ENCODE data around the gene EWSR1. TPM values are rescaled to one million over a fixed set of nuclear protein-coding genes. Genes with fewer than 3 reads are reported as not detected.

Gene EWSR1
- total RNA-seq, 2 donors from 2014 or later: 197 to 225 TPM

GRCh38 chr22:29334148-29334547, 66.1 kb downstream of the EWSR1 start:
- no peak overlapping the region for H3K4me3 ChIP-seq
- peaks cover 27% of the 10 kb centered on the region for H3K36me3 ChIP-seq
- H3K27ac ChIP-seq: no peak overlapping the region

GRCh38 chr22:29334696-29335344, 66.8 kb downstream of the EWSR1 start:
- DNase-seq (ENCODE audit: low spot score) (no peak), ATAC-seq (ENCODE audit: insufficient number of reproducible peaks, low FRiP score, low read depth) (no peak)
- Histone ChIP-seq H3K36me3 (peaks cover 26% of the 10 kb centered on the region), H3K27ac (no peak overlapping the region), H3K4me1 (ENCODE audit: control insufficient read depth in 1 of 2, low read depth in 2 of 2) (no peaks in the 10 kb centered on the region), H3K4me3 (no peak overlapping the region), H3K9me3 (no peaks in the 10 kb centered on the region), H3K27me3 (replicated peaks; ENCODE audit: insufficient read depth) (no peaks in the 10 kb centered on the region)
- no peak for TF ChIP-seq CTCF (IDR thresholded peaks at IDR 0.05)

More at GRCh38 chr22:29334148-29334547, 66.1 kb downstream of the EWSR1 start:
- DNase-seq (ENCODE audit: low spot score) (no peak), ATAC-seq (ENCODE audit: insufficient number of reproducible peaks, low FRiP score, low read depth) (no peak)
- Histone ChIP-seq H3K27me3 (replicated peaks; ENCODE audit: insufficient read depth) (no peaks in the 10 kb centered on the region), H3K9me3 (no peaks in the 10 kb centered on the region), H3K4me1 (ENCODE audit: control insufficient read depth in 1 of 2, low read depth in 2 of 2) (no peaks in the 10 kb centered on the region)
- no peak for TF ChIP-seq CTCF (IDR thresholded peaks at IDR 0.05)

GRCh38 chr22:29335656-29336055, 67.6 kb downstream of the EWSR1 start:
- no peak overlapping the region for H3K27ac ChIP-seq
- H3K36me3 ChIP-seq: peaks cover 30% of the 10 kb centered on the region
- DNase-seq (ENCODE audit: low spot score) (no peak), ATAC-seq (ENCODE audit: insufficient number of reproducible peaks, low FRiP score, low read depth) (no peak)
- H3K27me3 ChIP-seq (replicated peaks; ENCODE audit: insufficient read depth): no peaks in the 10 kb centered on the region
- H3K4me3 ChIP-seq: no peak overlapping the region
- no peaks in the 10 kb centered on the region for H3K4me1 ChIP-seq (ENCODE audit: control insufficient read depth in 1 of 2, low read depth in 2 of 2)
- H3K9me3 ChIP-seq: no peaks in the 10 kb centered on the region
- no peak for TF ChIP-seq CTCF (IDR thresholded peaks at IDR 0.05)

GRCh38 chr22:29336751-29337490, 68.9 kb downstream of the EWSR1 start:
- TF ChIP-seq CTCF (IDR thresholded peaks at IDR 0.05): no peak
- Histone ChIP-seq H3K27ac (no peak overlapping the region), H3K36me3 (peaks cover 40% of the 10 kb centered on the region), H3K27me3 (replicated peaks; ENCODE audit: insufficient read depth) (no peaks in the 10 kb centered on the region), H3K4me3 (no peak overlapping the region), H3K4me1 (ENCODE audit: control insufficient read depth in 1 of 2, low read depth in 2 of 2) (no peaks in the 10 kb centered on the region), H3K9me3 (no peaks in the 10 kb centered on the region)
- ATAC-seq (ENCODE audit: insufficient number of reproducible peaks, low FRiP score, low read depth) (no peak), DNase-seq (ENCODE audit: low spot score) (no peak)

- DNase-seq (ENCODE audit: low spot score): no peak
- H3K36me3 ChIP-seq: peaks cover 45% of the 10 kb centered on the region
- H3K27ac ChIP-seq: no peak overlapping the region
- no peak overlapping the region for H3K4me3 ChIP-seq
- H3K27me3 ChIP-seq (replicated peaks; ENCODE audit: insufficient read depth): no peaks in the 10 kb centered on the region
- H3K9me3 ChIP-seq: no peaks in the 10 kb centered on the region
- no peak for TF ChIP-seq CTCF (IDR thresholded peaks at IDR 0.05)
- no peaks in the 10 kb centered on the region for H3K4me1 ChIP-seq (ENCODE audit: control insufficient read depth in 1 of 2, low read depth in 2 of 2)
- no peak for ATAC-seq (ENCODE audit: insufficient number of reproducible peaks, low FRiP score, low read depth)
Observed at GRCh38 chr22:29337631-29338284, 69.7 kb downstream of the EWSR1 start.

Data from thoracic aorta (tissue), 2 donors.